ENCODE results near the gene DOCK4. TPM values are rescaled to one million over a fixed set of nuclear protein-coding genes. Genes with fewer than 3 reads are reported as not detected.

Gene DOCK4
- total and polyA plus RNA-seq, 2 of the 8 experiments (the other 6 are each of a cell fraction or from before 2014, with no cell fraction given): 5.1 to 23.6 TPM

- TF ChIP-seq SUZ12 (IDR thresholded peaks at IDR 0.05; ENCODE audit: low read length): no peak
- no peak for TF ChIP-seq ZNF274 (IDR thresholded peaks at IDR 0.05; ENCODE audit: borderline replicate concordance, extremely low read depth, low read length)
- TF ChIP-seq EZH2 (IDR thresholded peaks at IDR 0.05; ENCODE audit: low read depth, low read length, severe bottlenecking): no peak
- no peak for TF ChIP-seq CHD1 (IDR thresholded peaks at IDR 0.05; ENCODE audit: low read depth, low read length)
- TF ChIP-seq BCL11A (IDR thresholded peaks at IDR 0.05; ENCODE audit: low read depth in 2 of 2, low read length in 2 of 2): no peak
- no peak for TF ChIP-seq BRCA1 (IDR thresholded peaks at IDR 0.05; ENCODE audit: low read depth, low read length)
- no peak for TF ChIP-seq TCF12 (IDR thresholded peaks at IDR 0.05; ENCODE audit: low read depth, low read length)
Observed at GRCh38 chr7:112110651-112111050, 95.5 kb downstream of the DOCK4 start (continued).

Measured in H1 (cell line).